CD4-positive, alpha-beta T cell treated with Interleukin-6 for 4 hours (primary cell): ENCODE data around the gene SLC43A1.
A peak's percentile ranks its signal among the peaks of the same experiment; 100 is the strongest.
"Not testable (repeated sequence)": the region's sequence is repeated elsewhere in the genome, so short reads cannot be mapped to it uniquely, and the experiment has no call there.

Experiments
- DNase-seq: peaks from one replicate; pipeline ENCODE4 v3.0.0-alpha.2; 2020; ENCODE audit warnings: mixed read lengths

The SLC43A1 gene

DNA sequence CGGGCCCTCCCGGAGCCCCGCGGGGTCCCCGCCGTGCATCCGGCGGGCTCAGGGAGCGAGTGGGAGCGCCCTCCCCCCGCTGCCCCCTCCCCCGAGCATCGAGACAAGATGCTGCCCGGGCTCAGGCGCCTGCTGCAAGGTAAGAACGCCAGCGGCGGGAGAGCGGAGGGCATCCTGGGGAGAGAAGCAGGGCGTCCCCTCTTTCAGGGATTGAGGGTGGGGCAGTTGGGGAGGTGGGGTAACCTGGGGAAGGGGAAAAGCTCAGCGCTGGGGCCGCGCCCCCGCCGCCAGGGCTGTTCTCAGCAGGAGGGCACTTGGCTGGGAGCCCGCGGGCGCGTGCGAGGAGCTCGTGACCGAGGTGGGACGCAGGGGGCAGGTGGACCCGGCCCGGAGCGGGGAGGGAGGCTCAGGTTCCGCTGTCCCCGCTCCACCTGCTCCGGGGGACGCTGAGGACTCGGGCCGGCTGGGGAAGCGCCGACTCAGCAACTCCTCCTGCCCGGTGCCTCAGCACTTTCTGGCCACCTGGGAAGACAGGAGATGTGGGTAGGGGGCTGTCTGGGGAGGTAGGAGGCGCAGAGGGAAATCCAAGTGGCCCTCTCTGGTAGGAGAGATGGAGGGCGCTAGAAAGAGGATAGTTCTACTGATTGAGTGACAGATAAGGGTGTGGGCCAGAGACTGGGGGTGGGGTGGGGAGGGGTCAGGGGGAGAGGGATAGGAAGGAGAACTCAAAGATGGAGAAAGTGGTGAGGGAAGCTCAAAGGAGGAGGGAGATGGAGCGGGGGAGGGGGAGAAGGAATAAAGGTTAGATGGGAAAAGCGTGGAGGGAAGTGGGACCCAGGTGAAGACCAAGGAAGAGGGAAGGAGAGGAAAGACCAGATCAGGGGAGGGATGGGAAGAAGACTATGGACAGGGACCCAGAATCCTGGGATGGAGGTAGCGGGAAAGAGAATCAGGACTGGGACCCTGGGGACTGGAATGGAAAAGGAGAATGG, 54.4 kb downstream of the SLC43A1 start:
- no peak for DNase-seq

DNA sequence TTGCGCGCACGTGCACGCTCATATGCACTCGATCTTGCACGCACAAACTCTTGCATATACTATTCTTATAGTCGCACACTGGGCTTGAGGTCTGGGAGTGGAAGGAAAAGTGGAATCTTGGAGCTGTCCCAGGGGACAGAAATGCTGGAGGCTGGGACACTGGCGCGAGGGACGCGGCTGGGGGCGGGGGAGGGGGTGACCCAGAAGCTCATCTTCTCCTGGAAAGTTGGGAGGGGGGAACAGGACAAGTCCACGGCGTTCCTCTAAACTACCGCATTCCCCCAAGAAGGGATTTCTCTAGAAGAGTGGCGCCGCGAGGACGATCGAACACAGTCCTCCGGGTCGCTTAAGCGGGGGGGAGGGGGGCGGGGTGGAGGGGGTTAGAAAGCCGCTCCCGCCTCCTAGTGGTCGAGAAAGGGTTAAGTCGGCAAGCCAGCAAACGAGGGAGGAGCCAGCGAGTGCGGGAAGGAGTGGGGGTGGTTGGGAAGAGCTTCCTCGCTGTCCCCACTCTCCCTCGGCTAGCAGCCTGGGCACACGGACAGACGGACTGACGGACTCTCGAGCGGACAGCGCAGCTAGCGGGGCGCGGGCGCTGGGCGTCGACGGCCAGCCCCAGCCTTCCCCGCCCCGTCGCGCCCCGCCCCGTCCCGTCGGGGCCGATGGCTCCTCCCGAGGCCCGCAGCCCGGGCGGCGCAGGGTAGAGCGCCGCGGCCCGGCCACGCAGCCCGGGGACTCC, 55.3 kb downstream of the SLC43A1 start, which contains the start of gene RTN4RL2:
Gene RTN4RL2, plus strand, starts transcription at position 507 of the 736 bp plus-strand sequence. CDS start 338 bp downstream, outside the sequence.
- DNase-seq = peak; percentile 41

DNA sequence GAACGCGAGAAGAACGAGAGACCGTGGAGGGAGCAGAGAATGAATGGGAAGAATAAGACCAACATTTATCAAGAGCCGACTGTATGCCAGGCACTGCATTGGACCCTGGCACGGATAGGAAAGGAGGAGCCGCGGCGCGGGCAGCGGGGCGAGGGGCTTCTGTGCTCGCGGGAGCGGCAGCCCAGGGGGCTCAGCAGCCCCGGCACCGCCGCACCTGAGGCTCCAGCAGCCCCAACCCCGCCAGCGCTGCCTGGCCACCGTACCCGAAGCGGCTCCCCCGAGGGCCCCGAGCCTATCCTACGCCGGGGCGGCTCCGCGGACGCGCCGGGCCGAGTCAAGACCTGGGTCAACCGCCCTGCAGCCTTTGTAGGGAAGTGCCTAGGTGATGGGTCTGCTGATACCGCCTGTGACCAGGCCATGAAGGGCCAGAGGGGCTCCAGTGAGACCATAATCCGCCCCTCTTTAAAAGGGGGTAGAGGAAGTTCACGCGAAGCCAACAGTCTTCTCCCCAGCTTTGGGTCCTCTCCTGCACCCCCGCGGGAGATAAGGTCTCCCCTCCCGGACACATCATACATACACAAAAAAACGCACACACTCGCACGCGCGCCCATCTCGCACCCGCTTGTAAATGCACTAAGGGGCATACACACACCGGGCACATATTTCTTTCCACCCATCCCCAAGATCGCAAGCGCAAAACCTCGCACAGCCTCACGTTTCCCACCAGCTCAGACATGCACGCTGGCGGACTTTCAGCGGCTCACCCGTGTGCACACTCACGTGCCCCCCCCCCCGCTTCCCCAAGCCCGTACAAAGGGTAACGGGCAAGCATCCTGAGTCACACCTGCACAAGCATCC, 56.1 kb downstream of the SLC43A1 start:
- peak; percentile 61 for DNase-seq

DNA sequence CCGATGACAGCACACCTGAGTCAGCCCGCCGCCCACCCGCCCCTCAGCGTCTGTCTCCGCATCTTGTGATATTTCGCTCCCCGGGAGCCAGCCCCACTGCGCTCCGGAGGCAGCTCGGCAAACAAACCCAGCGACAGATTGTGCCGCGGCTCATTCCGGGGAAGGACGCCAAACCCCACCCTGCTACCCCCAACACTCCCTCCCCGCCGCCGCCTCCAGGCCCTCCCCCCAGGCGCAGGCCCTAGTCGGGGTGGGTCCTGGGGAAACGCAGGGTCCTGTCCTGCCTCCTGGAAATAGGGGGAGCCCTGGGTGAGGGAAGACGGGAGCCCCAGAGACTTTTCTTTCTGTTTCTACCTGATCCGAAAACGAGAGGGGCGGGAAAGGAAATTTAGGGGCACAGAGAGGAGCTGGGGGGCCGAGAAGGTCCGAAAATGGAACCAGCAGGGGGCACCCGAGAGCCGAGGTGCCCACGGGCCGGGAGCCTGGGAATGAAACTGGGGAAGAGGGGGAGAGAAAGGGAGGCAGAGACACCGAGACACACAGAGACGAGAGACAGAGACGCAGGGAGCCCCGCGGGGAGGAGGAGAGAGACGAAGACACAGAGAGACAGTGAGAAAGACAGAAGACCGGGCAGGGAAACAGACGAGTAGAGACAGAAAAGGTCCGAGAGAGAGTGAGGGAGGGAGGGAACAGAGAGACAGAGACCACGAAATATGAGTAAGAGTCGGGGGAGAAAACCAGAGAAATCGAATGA, 56.9 kb downstream of the SLC43A1 start:
- DNase-seq = peak; percentile 61

DNA sequence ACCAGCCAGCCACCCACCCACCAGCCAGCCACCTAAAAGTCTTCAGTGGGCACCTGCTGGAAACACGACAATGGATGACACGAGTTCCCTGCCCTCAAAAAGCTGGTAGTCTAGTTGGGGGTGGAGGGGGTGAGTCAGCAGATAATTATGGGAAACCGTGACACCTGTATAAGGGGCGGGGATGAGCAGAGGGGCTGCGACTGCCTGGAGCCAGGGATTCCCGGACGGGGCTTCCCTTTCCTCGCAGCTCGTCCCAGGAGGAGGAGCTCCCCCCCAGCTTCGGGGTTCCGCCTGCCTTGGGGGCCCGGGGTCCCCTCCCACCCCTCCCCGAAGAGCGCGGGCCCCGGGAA, 57.5 kb downstream of the SLC43A1 start:
- DNase-seq = peak; percentile 22

DNA sequence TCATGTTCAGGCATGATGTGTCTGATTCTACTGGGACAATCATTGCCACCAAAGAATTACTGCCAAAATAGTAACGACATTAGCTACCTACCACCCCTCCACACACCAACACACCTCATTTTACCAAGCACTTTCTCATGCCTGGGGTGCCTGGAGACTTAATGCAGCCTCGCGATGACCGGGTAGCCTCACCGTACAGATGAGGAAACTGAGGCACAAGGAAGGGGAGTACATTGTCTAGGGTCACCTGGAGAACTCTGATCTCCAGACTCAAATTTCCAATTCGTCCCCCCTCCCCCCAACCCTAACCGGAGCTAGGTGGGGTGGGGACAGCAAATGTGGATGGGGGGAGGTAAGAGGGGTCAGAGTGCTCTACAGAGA, 57.9 kb downstream of the SLC43A1 start:
- no peak for DNase-seq

DNA sequence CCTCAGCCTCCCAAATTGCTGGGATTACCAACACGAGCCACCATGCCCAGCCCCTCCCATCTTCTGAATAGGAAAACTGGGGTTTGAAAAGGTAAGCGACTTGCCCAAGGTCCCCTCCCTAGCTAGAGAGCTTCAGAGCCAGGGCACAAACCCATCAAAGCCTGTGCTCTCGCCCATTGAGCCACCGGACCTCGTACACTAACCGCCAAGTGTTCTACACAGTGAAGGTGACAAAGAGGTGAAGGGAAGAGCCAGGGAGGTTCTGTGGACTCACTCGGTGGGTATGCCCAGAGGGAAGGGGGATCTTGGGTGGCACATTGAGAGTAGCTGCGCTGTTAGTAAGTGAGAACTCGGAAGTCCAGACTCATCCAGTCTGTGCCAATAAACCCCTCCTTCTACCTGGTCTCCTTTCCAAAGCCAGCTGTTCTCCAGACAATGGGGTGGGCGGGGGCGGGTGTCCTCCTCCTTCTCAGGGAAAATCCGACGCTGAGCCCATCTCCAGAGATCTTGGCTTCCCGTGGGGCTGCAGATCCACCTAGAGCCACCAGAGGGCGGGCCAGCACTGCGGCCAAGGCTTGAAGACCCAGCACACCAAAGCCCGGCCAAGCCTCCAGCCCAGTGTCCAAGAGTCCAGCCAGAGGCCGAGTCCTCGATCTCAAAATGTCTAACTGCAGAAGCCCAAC, 58.4 kb downstream of the SLC43A1 start:
- peak; percentile 80 for DNase-seq

DNA sequence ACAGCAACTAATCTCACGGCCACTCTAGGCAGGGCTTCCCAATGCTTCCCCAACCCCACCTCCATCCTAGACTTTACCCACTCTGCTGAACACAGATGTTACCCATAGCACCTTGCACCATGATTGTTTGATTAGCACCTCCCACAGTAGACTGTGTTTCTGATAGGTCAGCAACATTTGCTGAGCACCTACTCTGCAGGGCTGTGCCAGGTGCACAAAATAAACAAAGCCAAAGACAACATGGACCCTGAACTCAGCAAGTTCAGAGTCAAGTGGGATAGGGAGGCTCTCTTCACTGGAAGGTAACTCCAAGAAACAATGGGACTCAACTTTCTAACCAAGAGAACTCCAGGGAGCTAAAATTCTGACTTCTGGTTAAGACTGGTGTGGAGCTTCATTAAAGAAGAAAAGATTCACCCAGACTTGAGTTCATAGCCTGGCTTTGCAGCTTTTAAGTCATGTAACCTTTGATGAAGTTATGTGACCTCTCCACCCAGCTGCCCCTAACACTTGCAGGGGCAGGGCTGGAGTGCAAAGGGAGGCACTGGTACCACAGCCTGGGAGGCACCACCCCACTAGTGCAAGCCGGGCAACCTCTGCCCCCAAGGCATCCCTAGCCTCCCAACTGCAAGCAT, 61.8 kb downstream of the SLC43A1 start:
- DNase-seq = no peak

DNA sequence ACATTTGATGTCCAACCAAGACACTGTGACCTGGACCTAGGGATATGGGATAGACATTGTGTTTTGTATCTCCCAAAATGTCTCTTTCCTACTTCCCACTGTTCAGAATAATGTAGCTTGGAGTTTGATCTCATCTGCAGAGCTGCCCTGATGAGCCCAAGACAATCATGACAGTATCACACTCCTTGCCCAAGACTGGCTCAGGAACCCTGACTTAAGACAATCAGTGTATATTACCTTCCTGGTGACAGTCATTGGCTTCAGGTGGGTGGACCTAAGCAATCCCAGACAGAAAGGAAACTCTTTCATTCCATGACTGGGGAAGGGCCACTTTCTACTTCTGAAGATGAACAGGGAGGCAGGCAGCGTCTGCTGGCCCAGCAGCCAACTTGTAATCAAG, 69.4 kb downstream of the SLC43A1 start:
- no peak for DNase-seq

DNA sequence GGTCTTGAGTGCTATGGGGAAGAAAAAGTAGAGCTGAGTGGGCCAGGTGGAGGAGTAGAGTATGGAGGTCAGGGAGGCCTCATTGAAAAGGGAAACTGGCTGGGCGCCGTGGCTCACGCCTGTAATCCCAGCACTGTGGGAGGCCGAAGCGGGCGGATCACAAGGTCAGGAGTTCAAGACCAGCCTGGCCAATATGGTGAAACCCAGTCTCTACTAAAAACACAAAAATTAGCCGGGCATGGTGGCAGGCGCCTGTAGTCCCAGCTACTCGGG, 70.4 kb downstream of the SLC43A1 start:
- not testable (repeated sequence) for DNase-seq

DNA sequence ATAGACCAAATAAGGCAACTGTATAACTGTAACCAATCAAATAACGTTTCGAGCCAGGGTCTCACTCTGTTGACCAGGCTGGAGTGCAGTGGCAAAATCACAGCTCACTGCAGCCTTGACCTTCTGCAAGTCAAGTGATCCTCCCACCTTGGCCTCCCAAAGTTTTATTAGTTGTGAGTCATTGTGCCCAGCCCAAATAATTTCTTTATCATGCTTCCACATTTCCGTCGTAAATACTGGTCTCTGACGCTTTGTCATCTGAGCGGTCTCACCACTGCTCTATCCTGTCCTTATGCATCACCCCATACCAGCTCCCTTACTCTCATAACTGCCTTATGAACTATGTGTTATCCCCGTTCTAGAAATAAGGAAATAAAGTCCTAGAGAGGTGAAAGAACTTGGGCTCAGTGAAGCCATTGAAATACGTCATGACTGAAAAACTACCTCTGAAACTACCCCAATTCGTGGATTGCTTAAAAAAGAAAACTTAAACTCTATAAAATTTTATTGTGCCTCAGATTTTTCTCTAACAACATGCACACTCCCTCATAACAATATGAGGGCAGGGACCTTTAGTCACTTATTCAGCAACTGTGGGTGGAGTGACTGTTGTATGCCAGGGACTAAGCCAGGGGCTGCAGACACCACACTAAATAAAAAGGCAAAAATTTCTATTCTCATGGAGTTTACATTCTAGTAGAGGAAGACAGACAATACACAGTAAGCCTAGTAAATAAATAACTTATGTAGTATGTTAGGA, 71.0 kb downstream of the SLC43A1 start:
- DNase-seq = no peak

DNA sequence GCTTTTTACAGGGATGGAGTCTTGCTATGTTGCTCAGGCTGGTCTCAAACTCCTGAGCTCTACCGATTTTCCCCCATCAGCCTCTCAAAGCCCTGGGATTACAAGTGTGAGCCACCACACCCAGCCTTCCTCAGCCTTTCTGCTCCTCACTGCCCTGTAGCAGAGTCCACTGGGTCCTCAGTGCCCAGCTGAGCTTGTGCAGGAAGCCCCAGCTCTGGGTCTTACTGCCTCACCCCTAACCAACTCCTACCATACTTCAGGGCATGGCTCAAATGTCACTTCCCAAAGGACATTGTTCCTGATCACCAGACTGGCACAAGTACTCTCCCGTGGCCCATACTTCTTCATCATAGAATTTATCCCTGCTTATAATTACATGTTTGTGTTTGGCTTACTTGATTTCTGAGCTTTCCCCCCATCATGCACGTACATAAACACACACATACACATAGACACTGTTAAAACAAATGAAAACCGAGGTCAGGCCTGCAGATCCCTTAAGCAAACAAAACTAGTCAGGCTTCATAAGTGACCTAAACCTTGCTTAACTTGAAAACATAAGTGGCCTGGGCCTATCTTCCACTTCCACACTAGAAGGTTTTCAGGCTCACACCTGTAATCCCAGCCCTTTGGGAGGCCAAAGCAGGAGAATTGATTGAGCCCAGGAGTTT, 74.6 kb downstream of the SLC43A1 start:
- no peak for DNase-seq

DNA sequence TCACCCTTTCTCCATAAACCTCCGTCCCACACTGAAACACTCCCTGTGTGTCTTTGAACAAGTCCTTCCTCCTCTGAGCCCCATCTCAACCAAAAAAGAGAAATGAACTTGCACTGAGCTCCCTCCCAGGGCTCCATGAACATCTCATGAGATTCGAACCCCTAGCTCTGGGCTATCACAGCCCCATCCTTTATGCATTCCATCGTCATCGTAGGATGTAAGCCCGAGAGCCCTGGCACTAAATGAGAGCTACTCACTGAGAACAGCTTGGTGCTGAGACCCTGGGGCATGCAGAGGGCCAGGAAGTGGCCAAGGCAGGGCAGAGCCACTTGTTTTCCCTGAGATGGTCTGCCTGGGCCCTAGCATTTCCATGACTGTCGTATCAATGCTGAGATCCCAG, 75.7 kb downstream of the SLC43A1 start:
- DNase-seq = no peak

DNA sequence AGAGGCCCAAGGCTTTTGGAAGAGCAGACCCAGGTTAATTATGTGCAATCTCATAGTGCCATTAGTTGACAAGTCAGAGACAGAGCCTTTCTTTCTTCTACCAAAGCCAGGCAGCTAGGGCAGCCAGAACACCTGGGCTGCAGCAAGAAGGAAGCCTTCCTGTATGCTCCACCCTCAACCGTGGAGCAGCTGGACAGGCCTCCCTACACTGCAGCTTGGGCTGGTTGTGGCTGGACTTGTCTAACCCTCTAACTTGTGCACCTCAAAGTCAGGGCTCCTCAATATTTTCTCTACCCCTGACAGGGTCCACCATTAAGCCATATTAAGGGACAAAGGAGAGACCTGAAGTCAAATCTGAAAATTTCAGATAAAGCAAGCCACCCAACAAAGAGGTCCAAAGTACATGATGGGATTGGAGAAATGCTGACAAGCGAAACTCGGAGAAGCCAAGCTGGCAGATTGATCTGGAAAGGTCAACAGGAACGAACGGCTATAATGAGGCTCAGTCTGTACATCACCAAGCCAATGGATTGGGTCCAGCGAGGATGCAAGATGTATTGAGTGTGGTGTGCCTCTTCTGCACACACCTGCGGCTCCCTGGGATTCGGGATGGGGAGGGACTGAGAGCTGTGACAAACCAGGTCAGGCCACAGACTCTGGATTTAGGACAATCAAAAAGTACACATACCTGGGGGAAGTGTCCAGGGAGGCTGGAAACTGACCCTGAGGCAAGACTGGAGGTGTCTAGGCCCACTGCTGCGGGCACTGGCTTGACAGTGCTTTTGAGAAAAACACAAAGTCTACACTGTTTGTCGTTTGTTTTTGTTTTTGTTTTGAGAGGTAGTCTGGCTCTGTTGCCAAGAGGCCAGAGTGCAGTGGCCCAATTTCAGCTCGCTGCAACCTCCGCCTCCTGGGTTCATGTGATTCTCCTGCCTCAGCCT, 76.9 kb downstream of the SLC43A1 start:
- DNase-seq = no peak

DNA sequence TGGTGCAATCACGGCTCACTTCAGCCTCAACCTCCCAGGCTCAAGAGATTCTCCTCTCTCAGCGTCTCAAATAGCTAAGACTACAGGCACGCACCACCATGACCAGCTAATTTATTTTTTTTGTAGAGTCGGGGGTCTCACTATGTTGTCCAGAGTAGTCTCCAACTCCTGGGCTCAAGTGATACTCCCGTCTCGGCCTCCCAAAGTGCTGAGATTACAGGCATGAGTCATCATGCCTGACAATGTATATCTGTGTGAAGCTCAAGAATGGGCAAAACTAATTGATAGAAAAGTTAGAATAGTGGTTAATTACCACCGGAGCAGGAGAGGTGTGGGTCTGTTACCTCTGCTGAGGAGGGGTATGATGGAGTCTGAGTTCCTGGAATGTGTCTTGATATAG, 79.5 kb downstream of the SLC43A1 start:
- DNase-seq = no peak

DNA sequence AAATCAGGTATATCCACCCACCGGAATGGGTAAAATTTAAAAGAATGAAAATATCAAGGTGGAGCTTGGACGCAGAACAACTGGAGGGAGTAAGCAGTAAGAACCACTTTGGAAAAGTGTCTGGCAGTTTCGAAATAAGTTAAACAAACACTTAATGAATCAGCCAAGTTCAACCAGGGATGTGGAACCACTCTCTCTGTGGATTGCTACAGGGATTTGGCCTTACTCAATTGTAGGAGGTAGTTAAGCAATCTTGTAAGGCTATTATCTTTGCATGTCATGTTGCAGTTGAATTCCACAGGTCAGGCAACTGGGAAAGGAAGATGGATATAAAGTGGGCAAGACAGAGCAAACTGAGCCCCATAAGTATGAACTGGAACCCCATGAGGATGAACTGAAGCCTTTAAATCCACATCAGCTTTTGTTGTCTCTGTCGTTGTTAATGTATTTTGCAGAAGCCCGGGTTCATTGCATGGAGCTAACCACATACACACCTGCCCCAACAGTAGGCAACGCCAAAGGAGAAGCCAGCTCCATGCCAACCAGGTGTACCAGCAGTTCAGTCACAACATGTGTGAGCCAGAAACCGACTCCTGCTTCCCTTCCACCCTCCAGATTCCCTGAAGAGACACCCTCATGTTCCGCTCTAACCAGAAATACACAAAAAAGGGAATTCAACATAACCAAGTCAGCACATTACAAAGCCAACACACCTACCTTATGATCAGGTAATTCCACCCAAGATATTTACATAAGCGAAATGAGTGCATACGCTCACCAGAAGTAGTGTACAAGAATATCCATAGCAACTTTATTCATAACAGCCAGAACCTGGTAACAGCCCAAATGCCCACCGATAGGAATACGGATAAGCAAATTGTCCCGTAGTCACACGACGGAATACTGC, 80.6 kb downstream of the SLC43A1 start:
- DNase-seq = no peak
